BE2C (cell line): ENCODE data around the gene CFLAR.

Source experiments
- DNase-seq: peaks from one replicate; pipeline ENCODE4 v3.0.0-alpha.2; 2020
- H3K27me3 ChIP-seq: fragments of 250-450 bp; sonication (Bioruptor Pico); 2 replicates; pipeline ENCODE4 v1.5.1; 2020; ENCODE audit warnings: mild to moderate bottlenecking
- H3K36me3 ChIP-seq: fragments of 250-450 bp; sonication (Bioruptor Pico); 2 replicates; pipeline ENCODE4 v1.5.1; 2020; ENCODE audit warnings: mild to moderate bottlenecking
- H3K4me1 ChIP-seq: fragments of 250-450 bp; sonication (Bioruptor Pico); 2 replicates; pipeline ENCODE4 v1.5.1; 2020
- H3K4me3 ChIP-seq: 2 replicates; pipeline ENCODE4 v1.5.1; 2011; ENCODE audit warnings: low read depth, low read length
- H3K9me3 ChIP-seq: fragments of 250-450 bp; sonication (Bioruptor Pico); 2 replicates; pipeline ENCODE4 v1.5.1; 2020
- CTCF ChIP-seq: IDR thresholded peaks from 2 replicates; pipeline ENCODE4 v1.5.1; 2012; ENCODE audit warnings: mild to moderate bottlenecking, low read depth, low read length

The CFLAR gene

GRCh38 chr2:201191132-201191875 is 75.3 kb downstream of the CFLAR start:
- Histone ChIP-seq H3K27me3 (no peaks in the 10 kb centered on the region), H3K36me3 (no peaks in the 10 kb centered on the region), H3K4me3 (no peak overlapping the region), H3K4me1 (no peaks in the 10 kb centered on the region), H3K9me3 (no peaks in the 10 kb centered on the region)
- no peak for TF ChIP-seq CTCF
- DNase-seq: no peak

- Histone ChIP-seq H3K4me1 (no peaks in the 10 kb centered on the region), H3K36me3 (no peaks in the 10 kb centered on the region), H3K9me3 (no peaks in the 10 kb centered on the region), H3K4me3 (no peak overlapping the region), H3K27me3 (no peaks in the 10 kb centered on the region)
- TF ChIP-seq CTCF: no peak
- no peak for DNase-seq
Observed at GRCh38 chr2:201194097-201194496, 78.1 kb downstream of the CFLAR start.

GRCh38 chr2:201195331-201195730 is 79.4 kb downstream of the CFLAR start:
- Histone ChIP-seq H3K4me3 (no peak overlapping the region), H3K27me3 (no peaks in the 10 kb centered on the region), H3K4me1 (no peaks in the 10 kb centered on the region; the same call in 1 of the 2 replicates), H3K9me3 (no peaks in the 10 kb centered on the region), H3K36me3 (no peaks in the 10 kb centered on the region)
- no peak for DNase-seq
- TF ChIP-seq CTCF: no peak

GRCh38 chr2:201196003-201196402 is 80.0 kb downstream of the CFLAR start:
- DNase-seq: no peak
- TF ChIP-seq CTCF: no peak
- Histone ChIP-seq H3K27me3 (no peaks in the 10 kb centered on the region), H3K36me3 (no peaks in the 10 kb centered on the region), H3K9me3 (no peaks in the 10 kb centered on the region), H3K4me3 (no peak overlapping the region), H3K4me1 (no peaks in the 10 kb centered on the region; the same call in 1 of the 2 replicates)

GRCh38 chr2:201196803-201197202 is 80.8 kb downstream of the CFLAR start:
- Histone ChIP-seq H3K4me1 (no peaks in the 10 kb centered on the region; the same call in 1 of the 2 replicates), H3K4me3 (no peak overlapping the region)
- TF ChIP-seq CTCF: no peak

GRCh38 chr2:201197781-201198180 is 81.8 kb downstream of the CFLAR start:
- Histone ChIP-seq H3K9me3 (no peaks in the 10 kb centered on the region), H3K4me1 (no peaks in the 10 kb centered on the region; the same call in 1 of the 2 replicates), H3K27me3 (no peaks in the 10 kb centered on the region), H3K4me3 (no peak overlapping the region), H3K36me3 (no peaks in the 10 kb centered on the region)
- DNase-seq: no peak
- no peak for TF ChIP-seq CTCF

More at GRCh38 chr2:201196803-201197202, 80.8 kb downstream of the CFLAR start:
- no peaks in the 10 kb centered on the region for H3K36me3 ChIP-seq
- H3K27me3 ChIP-seq: no peaks in the 10 kb centered on the region
- H3K9me3 ChIP-seq: no peaks in the 10 kb centered on the region
- no peak for DNase-seq
